ENCODE results near the gene CNGB1. TPM values are rescaled to one million over a fixed set of nuclear protein-coding genes. Genes with fewer than 3 reads are reported as not detected.

Gene CNGB1
- total and polyA plus RNA-seq, 2 of the 13 experiments (the other 11 are each of a cell fraction or from before 2014, with no cell fraction given), result 0.02 to 0.15 TPM

DNA sequence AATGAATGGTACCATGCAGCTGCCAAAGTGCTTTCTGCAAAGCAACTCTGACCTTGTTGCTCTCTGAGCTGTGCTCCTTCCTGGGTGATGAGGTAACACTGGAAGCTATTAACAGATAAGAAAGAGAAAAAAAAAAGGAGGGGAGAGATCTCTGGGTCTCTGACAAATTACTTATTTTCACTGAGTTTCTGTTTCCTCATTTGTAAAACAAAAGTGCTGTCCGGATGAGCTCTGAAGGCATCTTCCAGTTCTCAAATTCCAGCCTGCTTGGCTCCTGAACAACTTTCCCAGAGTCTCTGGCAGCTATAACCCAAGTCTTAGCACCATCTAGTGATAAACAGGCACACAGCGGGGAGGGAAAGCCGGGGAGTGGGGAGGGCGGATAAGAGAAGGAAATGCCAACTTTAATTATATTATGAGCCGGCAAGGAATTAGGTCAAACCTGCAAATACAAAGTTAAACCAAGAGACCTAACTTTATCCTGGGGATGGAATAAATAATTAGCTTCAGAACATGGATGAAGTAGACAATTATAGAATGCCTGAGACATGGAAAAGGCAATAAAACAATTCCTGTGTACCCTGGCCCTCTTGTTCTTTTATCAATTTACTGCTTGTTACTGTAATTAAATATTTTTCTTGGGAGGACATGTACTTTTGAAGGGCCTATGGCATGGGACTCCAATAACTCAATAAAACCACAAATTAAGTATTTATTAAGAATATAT lies 107.3 kb downstream of the CNGB1 start:
- H3K4me1 ChIP-seq (ENCODE audit: insufficient read depth, low read length), result peaks cover 86% of the 10 kb centered on the region
- no TSS peak for BruUV-seq (replicated peaks)
- peak overlapping the region; percentile 91 for H3K4me2 ChIP-seq (ENCODE audit: low read depth, low read length)
- H3K4me3 ChIP-seq (replicated peaks in 1 of 3; ENCODE audit: insufficient read depth in 1 of 3, low read depth in 2 of 3, low read length in 3 of 3), result peak overlapping the region in 2 of 3 experiments; percentile 65 to 72; a peak in 2 of 6 replicates
- 10% methylated on average over 5 of the region's 5 CpGs for WGBS (ENCODE audit: low lambda C conversion rate)
- no peaks in the 10 kb centered on the region for H3K9me3 ChIP-seq (ENCODE audit: low read length)
- H3K9ac ChIP-seq (ENCODE audit: insufficient read depth, low read depth, low read length), result peak overlapping the region; percentile 69; the same call in 1 of the 2 replicates
- H2AFZ ChIP-seq (ENCODE audit: low read length), result no peak overlapping the region
- intact Hi-C loops (cut with micrococcal nuclease; ENCODE audit: unreplicated experiment) (loop anchor here (1.0 to 5.0 kb wide), 6 partner anchors 23 to 106 kb away; partner anchors contain the start of gene KIFC3), in situ Hi-C loops (cut with HindIII; ENCODE audit: extremely low pct_ligation_motif_present, low pct_unique_long_range_greater_than_20kb) (loop anchor here (5.0 kb wide), 1 partner anchor 106 kb away; no protein-coding TSS in a partner anchor)
- peak; percentile 68 for DNase-seq (ENCODE audit: low spot score)
- CTCF ChIA-PET (ENCODE audit: low intra/inter-chr PET ratio, low total read pairs), result interaction anchor here (0.6 to 1.7 kb wide), 5 partner anchors 37 to 106 kb away, joined by 3 to 8 read pairs (median 4); no protein-coding TSS in a partner anchor
- peak overlapping the region; percentile 54 for H3K27ac ChIP-seq (ENCODE audit: extremely low read length, insufficient read depth, low read length)
- peaks cover 16% of the 10 kb centered on the region for H3K79me2 ChIP-seq (ENCODE audit: insufficient read depth, low read length)
- peak; percentile 72 for FAIRE-seq
- H4K20me1 ChIP-seq (ENCODE audit: insufficient read depth, low read length), result no peaks in the 10 kb centered on the region
- POLR2A ChIA-PET, result interaction anchor here (0.6 to 2.9 kb wide), 19 partner anchors 19 to 619 kb away, joined by 3 to 73 read pairs (median 4); partner anchors contain the start of genes ARL2BP, KATNB1, KIFC3 and ZNF319
- ATAC-seq, result peak; percentile 54
- H3K36me3 ChIP-seq (replicated peaks in 1 of 2; ENCODE audit: control insufficient read depth in 1 of 2, insufficient read depth in 2 of 2, low read length in 2 of 2), result no peaks in the 10 kb centered on the region
- H3K27me3 ChIP-seq (ENCODE audit: control insufficient read depth in 1 of 2, insufficient read depth in 2 of 2, low read length in 2 of 2), result no peaks in the 10 kb centered on the region
- no peak for TF ChIP-seq ZBTB20 (CRISPR knock-in tag; IDR thresholded peaks at IDR 0.05; ENCODE audit: borderline replicate concordance, low read depth)
- peak; percentile 26; the same call in 1 of the 2 replicates for TF ChIP-seq ATF1 (CRISPR knock-in tag; IDR thresholded peaks at IDR 0.05)
- TF ChIP-seq ZNF17 (CRISPR knock-in tag; IDR thresholded peaks at IDR 0.05), result no peak
- no peak for TF ChIP-seq ZBTB7B (CRISPR knock-in tag; IDR thresholded peaks at IDR 0.05)
- no peak; the same call in 1 of the 2 replicates for TF ChIP-seq HMG20A (CRISPR knock-in tag; IDR thresholded peaks at IDR 0.05; ENCODE audit: borderline replicate concordance)
- TF ChIP-seq, protein P1, sequence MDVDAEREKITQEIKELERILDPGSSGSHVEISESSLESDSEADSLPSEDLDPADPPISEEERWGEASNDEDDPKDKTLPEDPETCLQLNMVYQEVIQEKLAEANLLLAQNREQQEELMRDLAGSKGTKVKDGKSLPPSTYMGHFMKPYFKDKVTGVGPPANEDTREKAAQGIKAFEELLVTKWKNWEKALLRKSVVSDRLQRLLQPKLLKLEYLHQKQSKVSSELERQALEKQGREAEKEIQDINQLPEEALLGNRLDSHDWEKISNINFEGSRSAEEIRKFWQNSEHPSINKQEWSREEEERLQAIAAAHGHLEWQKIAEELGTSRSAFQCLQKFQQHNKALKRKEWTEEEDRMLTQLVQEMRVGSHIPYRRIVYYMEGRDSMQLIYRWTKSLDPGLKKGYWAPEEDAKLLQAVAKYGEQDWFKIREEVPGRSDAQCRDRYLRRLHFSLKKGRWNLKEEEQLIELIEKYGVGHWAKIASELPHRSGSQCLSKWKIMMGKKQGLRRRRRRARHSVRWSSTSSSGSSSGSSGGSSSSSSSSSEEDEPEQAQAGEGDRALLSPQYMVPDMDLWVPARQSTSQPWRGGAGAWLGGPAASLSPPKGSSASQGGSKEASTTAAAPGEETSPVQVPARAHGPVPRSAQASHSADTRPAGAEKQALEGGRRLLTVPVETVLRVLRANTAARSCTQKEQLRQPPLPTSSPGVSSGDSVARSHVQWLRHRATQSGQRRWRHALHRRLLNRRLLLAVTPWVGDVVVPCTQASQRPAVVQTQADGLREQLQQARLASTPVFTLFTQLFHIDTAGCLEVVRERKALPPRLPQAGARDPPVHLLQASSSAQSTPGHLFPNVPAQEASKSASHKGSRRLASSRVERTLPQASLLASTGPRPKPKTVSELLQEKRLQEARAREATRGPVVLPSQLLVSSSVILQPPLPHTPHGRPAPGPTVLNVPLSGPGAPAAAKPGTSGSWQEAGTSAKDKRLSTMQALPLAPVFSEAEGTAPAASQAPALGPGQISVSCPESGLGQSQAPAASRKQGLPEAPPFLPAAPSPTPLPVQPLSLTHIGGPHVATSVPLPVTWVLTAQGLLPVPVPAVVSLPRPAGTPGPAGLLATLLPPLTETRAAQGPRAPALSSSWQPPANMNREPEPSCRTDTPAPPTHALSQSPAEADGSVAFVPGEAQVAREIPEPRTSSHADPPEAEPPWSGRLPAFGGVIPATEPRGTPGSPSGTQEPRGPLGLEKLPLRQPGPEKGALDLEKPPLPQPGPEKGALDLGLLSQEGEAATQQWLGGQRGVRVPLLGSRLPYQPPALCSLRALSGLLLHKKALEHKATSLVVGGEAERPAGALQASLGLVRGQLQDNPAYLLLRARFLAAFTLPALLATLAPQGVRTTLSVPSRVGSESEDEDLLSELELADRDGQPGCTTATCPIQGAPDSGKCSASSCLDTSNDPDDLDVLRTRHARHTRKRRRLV (CRISPR knock-in tag; IDR thresholded peaks at IDR 0.05), result no peak
- TF ChIP-seq ZNF333 (CRISPR knock-in tag; IDR thresholded peaks at IDR 0.05; ENCODE audit: borderline replicate concordance), result no peak
- TF ChIP-seq, protein P2, sequence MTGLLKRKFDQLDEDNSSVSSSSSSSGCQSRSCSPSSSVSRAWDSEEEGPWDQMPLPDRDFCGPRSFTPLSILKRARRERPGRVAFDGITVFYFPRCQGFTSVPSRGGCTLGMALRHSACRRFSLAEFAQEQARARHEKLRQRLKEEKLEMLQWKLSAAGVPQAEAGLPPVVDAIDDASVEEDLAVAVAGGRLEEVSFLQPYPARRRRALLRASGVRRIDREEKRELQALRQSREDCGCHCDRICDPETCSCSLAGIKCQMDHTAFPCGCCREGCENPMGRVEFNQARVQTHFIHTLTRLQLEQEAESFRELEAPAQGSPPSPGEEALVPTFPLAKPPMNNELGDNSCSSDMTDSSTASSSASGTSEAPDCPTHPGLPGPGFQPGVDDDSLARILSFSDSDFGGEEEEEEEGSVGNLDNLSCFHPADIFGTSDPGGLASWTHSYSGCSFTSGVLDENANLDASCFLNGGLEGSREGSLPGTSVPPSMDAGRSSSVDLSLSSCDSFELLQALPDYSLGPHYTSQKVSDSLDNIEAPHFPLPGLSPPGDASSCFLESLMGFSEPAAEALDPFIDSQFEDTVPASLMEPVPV (CRISPR knock-in tag; IDR thresholded peaks at IDR 0.05), result no peak
- 0 out of 2 replicates have a peak, but pooled peaks have one; percentile 41 for TF ChIP-seq ZFP82 (CRISPR knock-in tag; IDR thresholded peaks at IDR 0.05; ENCODE audit: borderline replicate concordance)
- TF ChIP-seq, protein P3, sequence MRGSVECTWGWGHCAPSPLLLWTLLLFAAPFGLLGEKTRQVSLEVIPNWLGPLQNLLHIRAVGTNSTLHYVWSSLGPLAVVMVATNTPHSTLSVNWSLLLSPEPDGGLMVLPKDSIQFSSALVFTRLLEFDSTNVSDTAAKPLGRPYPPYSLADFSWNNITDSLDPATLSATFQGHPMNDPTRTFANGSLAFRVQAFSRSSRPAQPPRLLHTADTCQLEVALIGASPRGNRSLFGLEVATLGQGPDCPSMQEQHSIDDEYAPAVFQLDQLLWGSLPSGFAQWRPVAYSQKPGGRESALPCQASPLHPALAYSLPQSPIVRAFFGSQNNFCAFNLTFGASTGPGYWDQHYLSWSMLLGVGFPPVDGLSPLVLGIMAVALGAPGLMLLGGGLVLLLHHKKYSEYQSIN (CRISPR knock-in tag; IDR thresholded peaks at IDR 0.05; ENCODE audit: borderline replicate concordance), result no peak
- no peak for TF ChIP-seq SOX13 (IDR thresholded peaks at IDR 0.05)
- TF ChIP-seq SOX13 (CRISPR knock-in tag; conservative IDR thresholded peaks at IDR 0.05 in 1 of 2, IDR thresholded peaks at IDR 0.05 in 1 of 2), result peak in 1 of 2 experiments; percentile 56; a peak in 2 of 4 replicates
- peak; percentile 34; the same call in 1 of the 2 replicates for TF ChIP-seq ZNF205 (CRISPR knock-in tag; IDR thresholded peaks at IDR 0.05)

Data from HepG2 (cell line).